BE2C (cell line): ENCODE results near the gene UHRF1.

Experiments
- DNase-seq: peaks from one replicate; pipeline ENCODE4 v3.0.0-alpha.2; 2020
- H3K27me3 ChIP-seq: fragments of 250-450 bp; sonication (Bioruptor Pico); 2 replicates; pipeline ENCODE4 v1.5.1; 2020; ENCODE audit warnings: mild to moderate bottlenecking
- H3K36me3 ChIP-seq: fragments of 250-450 bp; sonication (Bioruptor Pico); 2 replicates; pipeline ENCODE4 v1.5.1; 2020; ENCODE audit warnings: mild to moderate bottlenecking
- H3K4me1 ChIP-seq: fragments of 250-450 bp; sonication (Bioruptor Pico); 2 replicates; pipeline ENCODE4 v1.5.1; 2020
- H3K4me3 ChIP-seq: 2 replicates; pipeline ENCODE4 v1.5.1; 2011; ENCODE audit warnings: low read depth, low read length
- H3K9me3 ChIP-seq: fragments of 250-450 bp; sonication (Bioruptor Pico); 2 replicates; pipeline ENCODE4 v1.5.1; 2020
- CTCF ChIP-seq: IDR thresholded peaks from 2 replicates; pipeline ENCODE4 v1.5.1; 2012; ENCODE audit warnings: mild to moderate bottlenecking, low read depth, low read length

The UHRF1 gene

GRCh38 chr19:4969772-4970531 is 60.7 kb downstream of the UHRF1 start:
- TF ChIP-seq CTCF = no peak
- Histone ChIP-seq H3K4me1 (no peaks in the 10 kb centered on the region; the same call in 1 of the 2 replicates), H3K9me3 (no peaks in the 10 kb centered on the region), H3K27me3 (no peaks in the 10 kb centered on the region), H3K4me3 (peak overlapping the region; percentile 83), H3K36me3 (peaks cover 3% of the 10 kb centered on the region; the same call in 1 of the 2 replicates)
- no peak for DNase-seq

GRCh38 chr19:4970558-4971423 is 61.5 kb downstream of the UHRF1 start:
- Histone ChIP-seq H3K4me1 (no peaks in the 10 kb centered on the region; the same call in 1 of the 2 replicates), H3K27me3 (no peaks in the 10 kb centered on the region), H3K9me3 (no peaks in the 10 kb centered on the region), H3K4me3 (peak overlapping the region; percentile 83), H3K36me3 (no peaks in the 10 kb centered on the region; the same call in 1 of the 2 replicates)
- no peak for TF ChIP-seq CTCF
- no peak for DNase-seq

GRCh38 chr19:4971424-4971793 is 62.1 kb downstream of the UHRF1 start:
- DNase-seq = peak; percentile 40
- H3K27me3 ChIP-seq = no peaks in the 10 kb centered on the region
- no peaks in the 10 kb centered on the region; the same call in 1 of the 2 replicates for H3K4me1 ChIP-seq
- TF ChIP-seq CTCF = no peak
- no peaks in the 10 kb centered on the region for H3K9me3 ChIP-seq
- peak overlapping the region; percentile 83 for H3K4me3 ChIP-seq
- H3K36me3 ChIP-seq = peaks cover 2% of the 10 kb centered on the region; the same call in 1 of the 2 replicates

GRCh38 chr19:4971816-4972495 is 62.7 kb downstream of the UHRF1 start:
- no peak for TF ChIP-seq CTCF
- DNase-seq = no peak
- Histone ChIP-seq H3K36me3 (peaks cover 5% of the 10 kb centered on the region; the same call in 1 of the 2 replicates), H3K27me3 (no peaks in the 10 kb centered on the region), H3K4me1 (peaks cover under 1% of the 10 kb centered on the region; the same call in 1 of the 2 replicates), H3K4me3 (peak overlapping the region; percentile 83; the same call in 1 of the 2 replicates), H3K9me3 (no peaks in the 10 kb centered on the region)

GRCh38 chr19:4972509-4973230 is 63.4 kb downstream of the UHRF1 start:
- DNase-seq = no peak
- no peak overlapping the region for H3K4me3 ChIP-seq

More at GRCh38 chr19:4972509-4973230, 63.4 kb downstream of the UHRF1 start:
- no peak for TF ChIP-seq CTCF
- peaks cover 4% of the 10 kb centered on the region for H3K4me1 ChIP-seq
- H3K27me3 ChIP-seq = no peaks in the 10 kb centered on the region
- no peaks in the 10 kb centered on the region for H3K9me3 ChIP-seq
- peaks cover 5% of the 10 kb centered on the region for H3K36me3 ChIP-seq
